Panc1 (cell line): ENCODE results near the gene LRRC49. TPM values are rescaled to one million over a fixed set of nuclear protein-coding genes. Genes with fewer than 3 reads are reported as not detected.

Experiments
- ATAC-seq: fragments of 200-7000 bp; cut with Tn5 transposase; 2 replicates; pipeline ENCODE4 v1.9.1; 2020; ENCODE audit warnings: mild to moderate bottlenecking, moderate library complexity
- BruUV-seq: library from RNA; stranded (reverse); fragments of 400-500 nt; replicated peaks from 2 replicates; lab custom pipeline; 2021; lab: Mats Ljungman, UMichigan
- CTCF ChIA-PET: fragments of 300-600 bp; sonication (Branson Sonifier 250); formaldehyde crosslinking; loops from one replicate; lab custom pipeline; 2022; ENCODE audit warnings: antibody characterized with exemption; lab: Charles Lee
- POLR2A ChIA-PET: fragments of 300-600 bp; sonication (Branson Sonifier 250); formaldehyde crosslinking; loops from one replicate; lab custom pipeline; 2022; ENCODE audit warnings: antibody characterized with exemption; lab: Charles Lee
- DNase-seq: peaks from one replicate; pipeline ENCODE4 v3.0.0-alpha.2; 2010; ENCODE audit warnings: low read depth, low spot score
- H3K27ac ChIP-seq: 2 replicates; pipeline ENCODE4 v1.5.1; 2011; ENCODE audit warnings: mild to moderate bottlenecking, low read length, inconsistent platforms
- H3K27me3 ChIP-seq: fragments of 200-500 bp; sonication (Bioruptor generic); 2 replicates; pipeline ENCODE4 v1.6.0; 2014; ENCODE audit warnings: low read length, inconsistent platforms; ENCODE audit not compliant: control insufficient read depth, insufficient read depth
- H3K36me3 ChIP-seq: fragments of 200-500 bp; sonication (Bioruptor generic); 2 replicates; pipeline ENCODE4 v1.5.1; 2014; ENCODE audit warnings: inconsistent platforms, mild to moderate bottlenecking, low read length, moderate library complexity; ENCODE audit not compliant: control insufficient read depth, insufficient read depth
- H3K4me1 ChIP-seq: 2 replicates; pipeline ENCODE4 v1.5.1; 2011; ENCODE audit warnings: inconsistent platforms, mild to moderate bottlenecking, low read length, moderate library complexity; ENCODE audit not compliant: control insufficient read depth, insufficient read depth
- H3K4me3 ChIP-seq, 2 experiments: 2 replicates each; pipeline ENCODE4 v1.5.1; 2011 to 2012; ENCODE audit warnings: low read depth in 2 of 2, low read length in 2 of 2, mild to moderate bottlenecking in 2 of 2, inconsistent platforms in 1 of 2, moderate library complexity in 1 of 2
- H3K9me3 ChIP-seq: fragments of 200-500 bp; sonication (Bioruptor generic); 2 replicates; pipeline ENCODE4 v1.5.1; 2014; ENCODE audit warnings: low read depth, mild to moderate bottlenecking, inconsistent platforms, low read length, moderate library complexity; ENCODE audit not compliant: control insufficient read depth, insufficient read depth
- POLR2AphosphoS5 ChIP-seq: IDR thresholded peaks from 2 replicates; pipeline ENCODE4 v1.6.1; 2012; ENCODE audit warnings: mild to moderate bottlenecking, low read depth, low read length, moderate library complexity
- SIN3A ChIP-seq: IDR thresholded peaks from 2 replicates; pipeline ENCODE4 v1.6.1; 2012; ENCODE audit warnings: low read depth, mild to moderate bottlenecking, low read length, moderate library complexity, borderline replicate concordance; ENCODE audit not compliant: insufficient read depth
- TCF7L2 ChIP-seq: IDR thresholded peaks from 2 replicates; pipeline ENCODE4 v1.6.1; 2011; ENCODE audit warnings: mild to moderate bottlenecking, low read depth, low read length, inconsistent platforms
- in situ Hi-C: cut with HindIII; loops from 2 replicates; pipeline ENCODE4 v1.10.0; 2016; ENCODE audit warnings: low sequenced_read_pairs, low pct_unique_long_range_greater_than_20kb
- intact Hi-C: fragments of 100-400 bp; cut with micrococcal nuclease; formaldehyde crosslinking; loops from one replicate; pipeline ENCODE4 v1.10.0; 2022; ENCODE audit not compliant: unreplicated experiment
- total RNA-seq: library from RNA; stranded (reverse); gene quantifications from one replicate; pipeline ENCODE4 v1.2.1, GENCODE V29; 2021; ENCODE audit not compliant: unreplicated experiment
- TF ChIP-seq, protein P1 (sequence below): fragments of 450-650 bp; IDR thresholded peaks from 2 replicates; pipeline ENCODE4 v1.5.1; 2017; ENCODE audit warnings: mild to moderate bottlenecking
- TF ChIP-seq, protein P2 (sequence below), 2 experiments: IDR thresholded peaks; 2 replicates each; pipeline ENCODE4 v1.6.1; 2011 to 2012; ENCODE audit warnings: low read depth in 2 of 2, control low read depth in 1 of 2, low read length in 1 of 2, mild to moderate bottlenecking in 1 of 2, moderate library complexity in 1 of 2; ENCODE audit not compliant: insufficient read depth in 1 of 2

LRRC49 gene
- total RNA-seq, 1 experiment from 2014 or later = 8.3 TPM

DNA sequence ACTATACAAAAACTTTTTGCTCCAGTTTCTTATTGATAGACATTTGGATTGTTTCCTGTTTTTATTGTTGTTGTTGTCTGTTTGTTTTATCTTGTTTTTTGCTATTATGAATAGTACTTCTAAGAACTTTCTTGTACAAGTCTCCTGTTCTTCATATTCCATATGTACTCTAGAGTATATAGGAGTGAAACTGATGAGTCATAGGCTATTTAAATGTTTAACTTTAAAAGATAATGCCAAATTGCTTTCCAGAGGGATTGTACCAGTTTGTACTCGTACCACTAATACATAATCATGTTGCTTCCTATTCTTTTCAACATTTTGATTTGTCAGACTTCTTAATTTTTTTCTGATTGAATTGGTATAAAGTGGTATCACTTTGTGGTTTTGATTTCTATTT is 19.6 kb downstream of the LRRC49 start:
- ChIA-PET CTCF (no interaction called here), POLR2A (no interaction called here)
- BruUV-seq = no TSS peak
- H3K27ac ChIP-seq = no peak overlapping the region
- in situ Hi-C loops = no loop called here
- ATAC-seq = no peak
- H3K27me3 ChIP-seq = no peaks in the 10 kb centered on the region
- intact Hi-C loops = no loop called here
- H3K4me1 ChIP-seq = no peaks in the 10 kb centered on the region
- no peaks in the 10 kb centered on the region for H3K36me3 ChIP-seq
- peaks cover 15% of the 10 kb centered on the region; the same call in 1 of the 2 replicates for H3K9me3 ChIP-seq
- no peak for DNase-seq
- TF ChIP-seq, protein P1, sequence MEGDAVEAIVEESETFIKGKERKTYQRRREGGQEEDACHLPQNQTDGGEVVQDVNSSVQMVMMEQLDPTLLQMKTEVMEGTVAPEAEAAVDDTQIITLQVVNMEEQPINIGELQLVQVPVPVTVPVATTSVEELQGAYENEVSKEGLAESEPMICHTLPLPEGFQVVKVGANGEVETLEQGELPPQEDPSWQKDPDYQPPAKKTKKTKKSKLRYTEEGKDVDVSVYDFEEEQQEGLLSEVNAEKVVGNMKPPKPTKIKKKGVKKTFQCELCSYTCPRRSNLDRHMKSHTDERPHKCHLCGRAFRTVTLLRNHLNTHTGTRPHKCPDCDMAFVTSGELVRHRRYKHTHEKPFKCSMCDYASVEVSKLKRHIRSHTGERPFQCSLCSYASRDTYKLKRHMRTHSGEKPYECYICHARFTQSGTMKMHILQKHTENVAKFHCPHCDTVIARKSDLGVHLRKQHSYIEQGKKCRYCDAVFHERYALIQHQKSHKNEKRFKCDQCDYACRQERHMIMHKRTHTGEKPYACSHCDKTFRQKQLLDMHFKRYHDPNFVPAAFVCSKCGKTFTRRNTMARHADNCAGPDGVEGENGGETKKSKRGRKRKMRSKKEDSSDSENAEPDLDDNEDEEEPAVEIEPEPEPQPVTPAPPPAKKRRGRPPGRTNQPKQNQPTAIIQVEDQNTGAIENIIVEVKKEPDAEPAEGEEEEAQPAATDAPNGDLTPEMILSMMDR = no peak
- TF ChIP-seq TCF7L2 (no peak), SIN3A (no peak), POLR2AphosphoS5 (no peak)
- TF ChIP-seq, protein P2, sequence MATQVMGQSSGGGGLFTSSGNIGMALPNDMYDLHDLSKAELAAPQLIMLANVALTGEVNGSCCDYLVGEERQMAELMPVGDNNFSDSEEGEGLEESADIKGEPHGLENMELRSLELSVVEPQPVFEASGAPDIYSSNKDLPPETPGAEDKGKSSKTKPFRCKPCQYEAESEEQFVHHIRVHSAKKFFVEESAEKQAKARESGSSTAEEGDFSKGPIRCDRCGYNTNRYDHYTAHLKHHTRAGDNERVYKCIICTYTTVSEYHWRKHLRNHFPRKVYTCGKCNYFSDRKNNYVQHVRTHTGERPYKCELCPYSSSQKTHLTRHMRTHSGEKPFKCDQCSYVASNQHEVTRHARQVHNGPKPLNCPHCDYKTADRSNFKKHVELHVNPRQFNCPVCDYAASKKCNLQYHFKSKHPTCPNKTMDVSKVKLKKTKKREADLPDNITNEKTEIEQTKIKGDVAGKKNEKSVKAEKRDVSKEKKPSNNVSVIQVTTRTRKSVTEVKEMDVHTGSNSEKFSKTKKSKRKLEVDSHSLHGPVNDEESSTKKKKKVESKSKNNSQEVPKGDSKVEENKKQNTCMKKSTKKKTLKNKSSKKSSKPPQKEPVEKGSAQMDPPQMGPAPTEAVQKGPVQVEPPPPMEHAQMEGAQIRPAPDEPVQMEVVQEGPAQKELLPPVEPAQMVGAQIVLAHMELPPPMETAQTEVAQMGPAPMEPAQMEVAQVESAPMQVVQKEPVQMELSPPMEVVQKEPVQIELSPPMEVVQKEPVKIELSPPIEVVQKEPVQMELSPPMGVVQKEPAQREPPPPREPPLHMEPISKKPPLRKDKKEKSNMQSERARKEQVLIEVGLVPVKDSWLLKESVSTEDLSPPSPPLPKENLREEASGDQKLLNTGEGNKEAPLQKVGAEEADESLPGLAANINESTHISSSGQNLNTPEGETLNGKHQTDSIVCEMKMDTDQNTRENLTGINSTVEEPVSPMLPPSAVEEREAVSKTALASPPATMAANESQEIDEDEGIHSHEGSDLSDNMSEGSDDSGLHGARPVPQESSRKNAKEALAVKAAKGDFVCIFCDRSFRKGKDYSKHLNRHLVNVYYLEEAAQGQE (IDR thresholded peaks at IDR 0.05; ENCODE audit: insufficient read depth in 1 of 2, low read depth in 2 of 2, low read length in 1 of 2) = no peak
- H3K4me3 ChIP-seq = no peak overlapping the region

DNA sequence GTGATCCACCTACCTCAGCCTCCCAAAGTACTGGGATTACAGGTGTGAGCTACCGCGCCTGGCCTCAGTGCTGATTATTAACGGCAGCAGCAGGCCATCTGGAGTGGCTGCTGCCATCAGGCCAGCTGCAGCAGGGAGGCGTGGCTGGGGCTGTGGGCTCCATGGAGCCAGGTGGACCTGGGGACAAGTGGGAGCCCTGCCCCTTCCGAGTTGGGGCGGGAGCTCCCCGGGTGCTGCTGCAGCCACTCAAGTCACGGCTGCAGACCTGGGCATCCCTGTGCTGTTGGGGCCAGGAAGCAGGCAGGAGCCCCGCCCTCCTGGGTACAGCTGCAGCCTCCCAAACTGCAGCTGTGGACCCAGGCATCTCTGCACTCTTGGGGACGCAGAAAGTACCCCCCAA is 23.9 kb downstream of the LRRC49 start:
- intact Hi-C loops (no loop called here), in situ Hi-C loops (no loop called here)
- DNase-seq = no peak
- H3K36me3 ChIP-seq = no peaks in the 10 kb centered on the region
- H3K9me3 ChIP-seq = no peaks in the 10 kb centered on the region
- H3K27ac ChIP-seq = no peak overlapping the region
- POLR2A ChIA-PET = no interaction called here
- H3K4me3 ChIP-seq = no peak overlapping the region
- TF ChIP-seq, protein P2 (IDR thresholded peaks at IDR 0.05; ENCODE audit: insufficient read depth in 1 of 2, low read depth in 2 of 2, low read length in 1 of 2) = no peak
- TF ChIP-seq TCF7L2 (no peak), SIN3A (no peak), POLR2AphosphoS5 (no peak)
- no peak for ATAC-seq
- no peaks in the 10 kb centered on the region for H3K4me1 ChIP-seq
- BruUV-seq = no TSS peak
- H3K27me3 ChIP-seq = no peaks in the 10 kb centered on the region
- CTCF ChIA-PET = no interaction called here
